ENCODE data around the gene CACNA1G.

CACNA1G gene

DNA sequence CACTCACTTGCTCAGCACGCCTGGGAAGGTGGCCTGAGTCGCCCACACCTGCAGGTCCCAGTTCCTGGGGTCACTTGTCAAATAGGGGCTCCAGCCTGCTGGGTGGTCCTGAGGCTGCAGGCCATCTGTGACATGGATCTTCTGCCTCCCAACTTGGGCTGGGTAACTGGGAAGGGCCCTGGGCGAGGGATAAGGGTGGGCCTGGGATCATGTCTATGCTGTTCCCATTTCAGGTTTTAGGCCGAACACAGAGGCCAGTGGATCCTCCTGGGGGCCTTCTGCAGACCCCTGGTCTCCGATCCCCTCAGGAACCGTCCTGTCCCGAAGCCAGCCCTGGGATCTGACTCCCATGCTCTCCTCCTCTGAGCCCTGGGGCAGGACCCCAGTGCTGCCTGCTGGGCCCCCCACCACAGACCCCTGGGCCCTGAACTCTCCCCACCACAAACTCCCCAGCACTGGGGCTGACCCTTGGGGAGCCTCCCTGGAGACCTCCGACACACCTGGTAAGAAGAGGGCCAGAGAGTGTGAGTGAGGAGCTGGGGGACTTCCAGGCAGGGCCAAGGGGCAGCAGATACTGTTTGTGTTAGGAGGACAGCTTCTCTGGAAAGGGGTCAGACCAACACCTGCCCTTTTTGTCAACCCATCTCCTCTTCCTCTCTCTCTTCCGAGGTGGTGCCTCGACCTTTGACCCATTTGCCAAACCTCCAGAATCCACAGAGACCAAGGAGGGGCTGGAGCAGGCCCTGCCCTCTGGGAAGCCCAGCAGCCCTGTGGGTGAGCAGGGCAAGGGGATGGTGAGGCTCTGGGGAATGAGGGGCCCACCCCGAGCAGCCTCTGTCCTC is 19.7 kb upstream of the CACNA1G start:
- Mint-ChIP-seq H3K4me3 (peak overlapping the region; percentile 84), H3K9me3 (no peaks in the 10 kb centered on the region), H3K4me1 (peaks cover 16% of the 10 kb centered on the region), H3K27me3 (peaks cover 5% of the 10 kb centered on the region), H3K27ac (no peak overlapping the region), H3K36me3 (no peaks in the 10 kb centered on the region)

- Mint-ChIP-seq H3K27me3 (peaks cover 5% of the 10 kb centered on the region), H3K36me3 (no peaks in the 10 kb centered on the region), H3K9me3 (no peaks in the 10 kb centered on the region), H3K4me1 (peaks cover 19% of the 10 kb centered on the region), H3K4me3 (peak overlapping the region; percentile 84), H3K27ac (peak overlapping the region; percentile 23)
Observed at GRCh38 chr17:50541402-50541715, 19.2 kb upstream of the CACNA1G start.

GRCh38 chr17:50541716-50542688 is 18.5 kb upstream of the CACNA1G start:
- H3K4me3 Mint-ChIP-seq: peak overlapping the region; percentile 84
- no peaks in the 10 kb centered on the region for H3K36me3 Mint-ChIP-seq
- H3K9me3 Mint-ChIP-seq: no peaks in the 10 kb centered on the region
- H3K27ac Mint-ChIP-seq: peak overlapping the region; percentile 46
- H3K27me3 Mint-ChIP-seq: peaks cover 5% of the 10 kb centered on the region
- peaks cover 26% of the 10 kb centered on the region for H3K4me1 Mint-ChIP-seq

- Mint-ChIP-seq H3K27me3 (peaks cover 5% of the 10 kb centered on the region), H3K9me3 (no peaks in the 10 kb centered on the region), H3K4me1 (peaks cover 26% of the 10 kb centered on the region), H3K36me3 (no peaks in the 10 kb centered on the region), H3K4me3 (peak overlapping the region; percentile 84), H3K27ac (no peak overlapping the region)
Observed at GRCh38 chr17:50542795-50543774, 17.4 kb upstream of the CACNA1G start.

DNA sequence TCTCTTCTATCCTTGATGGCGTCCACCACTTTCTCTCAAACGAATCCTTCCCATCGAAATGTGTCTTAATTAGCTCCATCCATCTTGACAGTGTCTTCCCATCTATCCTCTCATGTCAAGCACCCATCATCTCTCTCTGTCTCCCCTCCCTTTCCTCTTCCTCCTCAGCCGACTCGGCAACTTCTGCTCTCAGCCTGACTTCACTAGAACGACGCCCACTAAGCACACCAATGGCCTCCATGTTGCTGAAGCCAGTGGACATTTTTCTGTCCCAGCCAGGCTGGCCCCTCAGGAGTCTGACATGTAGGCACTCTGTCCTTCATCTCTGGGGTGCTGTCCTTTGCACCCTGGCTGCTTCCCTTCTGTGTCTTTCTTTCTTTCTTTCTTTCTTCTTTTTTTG is 16.0 kb upstream of the CACNA1G start:
- no peaks in the 10 kb centered on the region for H3K9me3 Mint-ChIP-seq
- H3K36me3 Mint-ChIP-seq: no peaks in the 10 kb centered on the region
- peaks cover 26% of the 10 kb centered on the region for H3K4me1 Mint-ChIP-seq
- peaks cover 5% of the 10 kb centered on the region for H3K27me3 Mint-ChIP-seq
- H3K4me3 Mint-ChIP-seq: no peak overlapping the region
- peak overlapping the region; percentile 68 for H3K27ac Mint-ChIP-seq

GRCh38 chr17:50545311-50545710 is 15.2 kb upstream of the CACNA1G start:
- no peak overlapping the region for H3K27ac Mint-ChIP-seq
- peaks cover 26% of the 10 kb centered on the region for H3K4me1 Mint-ChIP-seq
- no peaks in the 10 kb centered on the region for H3K36me3 Mint-ChIP-seq
- no peak overlapping the region for H3K4me3 Mint-ChIP-seq
- no peaks in the 10 kb centered on the region for H3K9me3 Mint-ChIP-seq
- H3K27me3 Mint-ChIP-seq: peaks cover 5% of the 10 kb centered on the region

- H3K36me3 Mint-ChIP-seq: no peaks in the 10 kb centered on the region
- H3K4me1 Mint-ChIP-seq: peaks cover 24% of the 10 kb centered on the region
- H3K27me3 Mint-ChIP-seq: peaks cover 5% of the 10 kb centered on the region
- no peak overlapping the region for H3K27ac Mint-ChIP-seq
- no peaks in the 10 kb centered on the region for H3K9me3 Mint-ChIP-seq
- H3K4me3 Mint-ChIP-seq: peak overlapping the region; percentile 26
Observed at GRCh38 chr17:50546701-50547034, 13.8 kb upstream of the CACNA1G start.

- peak within 1 kb of the TSS; percentile 57 for H3K4me3 Mint-ChIP-seq
- H3K36me3 Mint-ChIP-seq: no peaks in the 10 kb centered on the region
- H3K27ac Mint-ChIP-seq: peak within 1 kb of the TSS; percentile 65
- peaks cover 21% of the 10 kb centered on the region for H3K4me1 Mint-ChIP-seq
- H3K27me3 Mint-ChIP-seq: peaks cover 5% of the 10 kb centered on the region
- H3K9me3 Mint-ChIP-seq: no peaks in the 10 kb centered on the region
Observed at GRCh38 chr17:50547035-50547735, 13.3 kb upstream of the CACNA1G start, which contains the start of gene SPATA20. Gene SPATA20, plus strand, starts transcription at chr17:50547174. Its CDS starts 35 bp downstream, at chr17:50547209.

DNA sequence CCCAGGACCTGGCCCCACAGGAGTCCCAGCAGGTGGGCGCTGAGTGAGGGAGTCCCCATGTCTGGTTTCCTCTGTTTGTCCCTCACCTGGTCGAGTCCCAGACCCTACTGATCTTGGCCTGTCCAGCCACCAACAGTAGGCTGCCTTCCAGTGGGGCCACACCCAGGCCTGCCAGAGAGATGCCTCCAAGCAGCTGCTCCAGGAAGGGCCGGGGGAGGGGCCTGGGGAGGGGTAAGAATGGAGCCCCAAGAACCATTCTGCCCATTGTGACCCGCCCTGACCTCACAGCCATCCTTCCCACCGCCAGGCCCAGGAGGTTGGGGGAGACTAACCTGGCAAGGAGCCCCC is 12.8 kb upstream of the CACNA1G start:
- H3K36me3 Mint-ChIP-seq: no peaks in the 10 kb centered on the region
- H3K9me3 Mint-ChIP-seq: no peaks in the 10 kb centered on the region
- H3K4me1 Mint-ChIP-seq: peaks cover 16% of the 10 kb centered on the region
- H3K4me3 Mint-ChIP-seq: peak overlapping the region; percentile 57
- no peak overlapping the region for H3K27ac Mint-ChIP-seq
- H3K27me3 Mint-ChIP-seq: peaks cover 5% of the 10 kb centered on the region

GRCh38 chr17:50548831-50549230 is 11.7 kb upstream of the CACNA1G start:
- Mint-ChIP-seq H3K27me3 (peaks cover 3% of the 10 kb centered on the region), H3K9me3 (no peaks in the 10 kb centered on the region), H3K27ac (no peak overlapping the region), H3K4me1 (peaks cover 16% of the 10 kb centered on the region), H3K36me3 (no peaks in the 10 kb centered on the region), H3K4me3 (no peak overlapping the region)

- H3K4me3 Mint-ChIP-seq: no peak overlapping the region
Observed at GRCh38 chr17:50549256-50549941, 11.1 kb upstream of the CACNA1G start.

GRCh38 chr17:50549969-50550368 is 10.5 kb upstream of the CACNA1G start:
- H3K4me3 Mint-ChIP-seq: no peak overlapping the region
- no peaks in the 10 kb centered on the region for H3K27me3 Mint-ChIP-seq
- no peaks in the 10 kb centered on the region for H3K9me3 Mint-ChIP-seq
- H3K4me1 Mint-ChIP-seq: peaks cover 9% of the 10 kb centered on the region
- H3K27ac Mint-ChIP-seq: no peak overlapping the region
- no peaks in the 10 kb centered on the region for H3K36me3 Mint-ChIP-seq

More at GRCh38 chr17:50549256-50549941, 11.1 kb upstream of the CACNA1G start:
- no peaks in the 10 kb centered on the region for H3K27me3 Mint-ChIP-seq
- no peaks in the 10 kb centered on the region for H3K9me3 Mint-ChIP-seq
- no peaks in the 10 kb centered on the region for H3K36me3 Mint-ChIP-seq
- no peak overlapping the region for H3K27ac Mint-ChIP-seq
- peaks cover 12% of the 10 kb centered on the region for H3K4me1 Mint-ChIP-seq

GRCh38 chr17:50550661-50551432 is 9.7 kb upstream of the CACNA1G start:
- Mint-ChIP-seq H3K4me1 (peaks cover 9% of the 10 kb centered on the region), H3K36me3 (peaks cover 2% of the 10 kb centered on the region), H3K4me3 (no peak overlapping the region), H3K27me3 (no peaks in the 10 kb centered on the region), H3K9me3 (no peaks in the 10 kb centered on the region), H3K27ac (no peak overlapping the region)

- Mint-ChIP-seq H3K9me3 (no peaks in the 10 kb centered on the region), H3K36me3 (peaks cover 2% of the 10 kb centered on the region), H3K27ac (no peak overlapping the region), H3K4me3 (no peak overlapping the region), H3K27me3 (no peaks in the 10 kb centered on the region), H3K4me1 (peaks cover 6% of the 10 kb centered on the region)
Observed at GRCh38 chr17:50551433-50551815, 9.1 kb upstream of the CACNA1G start.
